Measurements from ENCODE around the gene KCTD3.

Gene KCTD3

DNA sequence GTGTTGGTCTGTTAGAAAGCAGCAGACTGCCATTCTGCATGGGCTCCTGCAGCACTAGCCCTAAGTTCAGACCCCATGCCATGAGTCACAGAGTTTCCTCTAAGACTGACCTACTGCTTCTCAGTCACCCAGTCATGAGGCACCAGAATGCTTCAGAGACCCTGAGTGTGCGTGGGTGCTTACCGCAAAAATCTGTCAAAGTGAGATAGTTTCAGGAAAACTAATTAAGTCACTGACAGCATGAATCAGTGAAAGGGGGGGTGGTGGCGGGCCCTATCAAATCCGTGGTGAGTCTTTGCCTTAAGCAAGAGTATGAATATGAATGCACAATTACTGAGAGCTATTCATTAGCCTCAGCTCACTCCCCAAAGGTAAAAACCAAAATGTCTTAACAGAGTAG, 98.1 kb downstream of the KCTD3 start:
- no peak for DNase-seq

DNA sequence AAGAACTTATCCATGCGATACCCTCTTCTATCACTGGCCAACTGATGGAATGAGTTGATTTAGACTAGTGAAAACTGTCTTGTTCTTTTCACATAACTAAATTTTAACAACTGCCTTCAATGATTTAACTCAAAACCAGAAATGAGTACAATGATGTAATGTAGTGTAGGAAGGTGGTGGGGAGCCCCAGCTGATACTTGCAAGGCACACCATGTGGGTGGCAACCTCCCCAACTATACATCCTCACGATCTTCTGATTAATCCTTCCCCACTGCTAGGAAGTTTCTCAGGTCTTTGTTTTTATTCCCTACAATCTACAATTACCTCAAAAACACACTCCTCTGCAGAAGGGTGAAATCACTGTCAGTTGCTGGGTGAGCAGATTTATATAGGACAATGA, 100.7 kb downstream of the KCTD3 start:
- no peak for DNase-seq

DNA sequence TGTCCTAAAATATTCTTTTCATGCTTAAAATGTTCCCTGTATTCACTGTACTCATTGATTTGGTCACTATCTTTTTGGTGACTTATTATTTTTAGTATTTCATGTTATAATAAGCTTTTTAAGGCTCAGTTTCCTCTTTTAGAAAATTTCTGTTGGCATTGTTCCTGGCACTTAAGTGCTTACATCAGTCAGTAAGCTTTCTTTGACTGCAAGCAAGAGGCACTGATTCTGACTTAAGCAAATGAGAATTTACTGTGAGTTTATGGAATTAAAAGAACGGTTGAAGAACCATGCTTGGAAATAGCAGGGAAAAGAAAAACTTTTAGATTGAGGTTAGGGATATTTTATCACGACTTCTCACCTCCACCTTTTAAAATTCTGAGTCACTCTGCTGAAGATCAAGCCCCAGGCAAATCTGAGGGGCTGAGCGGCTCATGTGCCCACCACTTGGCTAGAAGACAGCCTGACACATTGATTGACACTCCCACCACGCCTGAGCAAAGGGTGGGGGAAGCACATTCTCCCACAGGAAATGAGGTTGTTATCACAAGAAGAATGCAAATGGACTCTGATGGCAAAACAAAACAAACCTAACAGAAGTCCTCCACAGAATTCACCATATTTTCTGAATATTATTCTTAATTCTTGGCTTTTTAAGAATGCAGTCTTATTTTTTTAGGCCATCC, 102.8 kb downstream of the KCTD3 start:
- no peak for DNase-seq

All from NCI-H510A treated with DMSO at 0.1 percent for 48 hours (cell line).